NCI-H69 (cell line): ENCODE data around the gene MRPL38.
"Not testable (repeated sequence)": the region's sequence is repeated elsewhere in the genome, so short reads cannot be mapped to it uniquely, and the experiment has no call there.

Experiments used
- DNase-seq: peaks from one replicate; lab custom pipeline; 2025; lab: John Stamatoyannopoulos, UW

MRPL38 gene

GRCh38 chr17:75896415-75897159 is 8.1 kb downstream of the MRPL38 start, which contains the start of gene TRIM65:
Gene TRIM65 (minus strand): TSS chr17:75896951. CDS start chr17:75896937, 14 bp downstream.
- peak; percentile 91 for DNase-seq

DNA sequence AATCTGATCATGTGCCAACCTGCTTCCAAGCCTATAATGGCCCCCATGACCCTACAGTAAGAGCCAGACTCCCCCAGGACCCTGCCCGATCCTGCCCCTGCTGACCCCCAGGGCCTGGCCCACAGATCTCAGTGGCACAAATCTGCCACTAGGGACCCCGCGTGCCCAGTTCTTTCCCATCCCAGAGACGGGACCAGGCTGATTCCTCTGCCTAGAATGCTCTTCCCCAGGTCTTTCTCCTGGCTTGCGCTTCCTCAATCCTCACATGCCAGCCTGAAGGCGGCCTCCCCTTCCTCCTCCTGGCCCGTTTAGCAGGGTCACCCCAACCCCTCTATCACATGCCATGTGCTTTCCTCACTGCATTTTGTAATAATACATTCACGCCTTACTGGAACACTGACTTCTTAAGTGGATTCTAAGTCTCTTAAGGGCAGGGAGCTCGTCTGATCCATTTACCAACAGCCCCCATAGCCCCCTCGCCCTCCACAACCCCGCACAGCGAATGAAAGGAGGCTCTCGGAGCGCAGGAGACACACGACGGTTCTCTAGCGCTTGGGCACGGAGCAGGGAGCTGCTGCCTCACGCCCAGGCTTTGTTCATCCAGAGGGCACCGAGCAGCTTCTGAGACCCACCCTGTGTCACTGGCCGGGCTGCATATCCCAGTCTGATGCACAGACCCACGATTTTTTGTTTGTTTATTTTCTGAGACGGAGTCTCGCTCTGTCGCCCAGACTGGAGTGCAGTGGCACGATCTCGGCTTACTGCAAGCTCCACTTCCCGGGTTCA is 9.1 kb downstream of the MRPL38 start:
- DNase-seq: peak; percentile 52

- no peak for DNase-seq
These were observed 10.5 kb downstream of the MRPL38 start for GRCh38 chr17:75894049-75894733.

DNA sequence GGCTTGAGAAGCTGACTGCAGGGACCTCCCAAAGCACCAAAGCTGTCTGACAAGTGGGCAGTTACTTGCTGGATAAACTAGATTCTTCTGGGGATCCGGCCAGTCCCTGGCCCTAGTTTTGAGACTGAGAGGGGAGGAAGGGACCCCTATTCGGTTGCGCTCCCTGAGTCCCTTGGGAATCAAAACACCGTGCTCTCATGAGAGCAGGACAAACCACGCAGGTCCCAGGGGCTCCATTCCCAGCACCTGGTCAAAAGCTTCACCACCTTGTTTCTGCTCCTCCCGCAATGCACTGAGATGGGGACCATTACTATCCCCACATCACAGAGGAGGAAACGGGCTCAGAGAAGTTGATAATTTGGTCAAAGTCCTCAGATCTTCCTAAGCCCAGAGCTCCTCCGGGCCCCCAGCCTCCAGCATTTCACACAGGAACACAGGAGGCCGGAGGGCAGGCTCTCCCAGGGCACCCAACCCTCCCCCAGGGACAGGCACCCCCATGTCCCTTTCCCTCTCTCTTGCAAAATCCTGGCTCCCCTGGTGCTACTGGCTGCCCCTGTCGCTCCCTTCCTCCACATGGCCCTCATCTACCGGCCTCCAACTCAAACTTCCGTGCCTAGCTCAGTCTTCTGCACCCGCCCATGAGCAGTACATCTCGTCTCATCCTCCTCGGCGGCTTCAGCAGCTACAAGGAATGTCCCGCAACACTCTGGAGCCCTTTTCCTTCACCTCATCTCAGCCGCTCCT is 11.2 kb downstream of the MRPL38 start:
- DNase-seq: no peak

DNA sequence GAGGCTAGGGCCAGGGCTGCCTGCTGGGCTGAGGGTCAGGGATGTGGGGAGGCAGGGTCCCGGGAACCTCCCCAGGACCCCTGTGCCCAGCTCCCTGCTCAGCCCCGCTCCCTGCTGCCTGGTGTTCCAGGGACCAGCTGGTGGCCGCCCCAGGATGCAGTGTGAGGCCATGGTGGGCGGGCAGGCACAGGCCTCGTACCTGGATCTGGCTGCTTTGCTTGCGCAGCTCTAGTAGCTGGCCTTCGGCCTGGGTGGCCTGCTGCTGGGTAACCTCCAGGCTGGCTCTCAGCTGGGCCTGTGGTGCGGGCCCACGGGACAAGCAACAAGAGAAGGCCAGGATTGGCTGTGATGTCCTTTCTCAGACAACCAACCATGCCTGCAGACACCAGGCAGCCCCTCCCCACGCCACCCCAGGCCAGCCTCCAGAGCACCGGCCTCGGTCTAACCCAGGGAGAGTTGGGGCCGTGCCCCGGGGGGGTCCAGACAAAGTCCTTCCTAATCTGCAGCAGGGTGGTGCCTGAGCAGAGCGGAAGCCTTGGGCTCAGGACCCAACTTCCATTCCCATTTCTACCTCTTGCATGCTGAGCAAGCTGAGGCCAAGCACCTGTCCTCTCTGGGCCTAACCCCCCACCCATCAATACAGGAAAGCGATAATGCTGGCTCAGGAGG is 12.0 kb downstream of the MRPL38 start:
- DNase-seq: no peak

GRCh38 chr17:75891605-75892555 is 12.8 kb downstream of the MRPL38 start:
- DNase-seq: no peak

- no peak for DNase-seq
These were observed 13.6 kb downstream of the MRPL38 start for GRCh38 chr17:75891022-75891604.

- DNase-seq: no peak
These were observed 15.2 kb downstream of the MRPL38 start for GRCh38 chr17:75889454-75889853.

GRCh38 chr17:75888484-75888883 is 16.2 kb downstream of the MRPL38 start:
- no peak for DNase-seq

DNA sequence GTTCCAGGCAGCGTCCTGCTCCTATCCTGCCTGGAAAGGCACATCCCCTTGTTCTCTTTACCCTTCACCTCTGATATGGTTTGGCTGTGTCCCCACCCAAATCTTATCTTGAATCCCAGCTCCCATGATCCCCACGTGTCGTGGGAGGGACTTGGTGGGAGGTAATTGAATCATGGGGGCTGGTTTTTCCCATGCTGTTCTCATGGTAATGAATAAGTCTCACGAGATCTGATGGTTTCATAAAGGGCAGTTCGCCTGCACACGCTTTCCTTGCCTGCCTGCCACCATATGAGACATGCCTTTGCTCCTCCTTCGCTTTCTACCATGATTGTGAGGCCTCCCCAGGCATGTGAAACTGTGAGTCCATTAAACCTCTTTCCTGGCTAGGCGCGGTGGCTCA is 18.8 kb downstream of the MRPL38 start:
- DNase-seq: not testable (repeated sequence)

DNA sequence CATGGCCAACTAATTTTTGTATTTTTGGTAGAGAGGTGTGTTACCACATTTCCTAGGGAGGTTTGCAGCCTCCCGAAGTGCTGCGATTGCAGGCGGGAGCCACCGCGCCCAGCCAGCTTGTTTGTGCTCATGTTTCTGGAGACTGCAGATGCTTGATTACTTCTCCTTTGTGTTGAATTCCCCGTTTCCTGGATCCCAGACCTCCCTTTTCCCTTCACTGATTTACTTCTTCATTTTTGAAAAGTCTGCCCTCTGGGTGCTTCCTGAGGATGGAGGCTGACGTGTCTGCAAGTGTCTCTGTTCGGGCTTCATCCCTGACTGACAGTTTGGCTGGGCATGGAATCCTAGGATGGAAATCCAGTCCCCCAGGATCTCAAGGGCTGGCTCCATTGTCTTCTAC is 19.3 kb downstream of the MRPL38 start:
- DNase-seq: no peak

- DNase-seq: no peak
These were observed 22.8 kb downstream of the MRPL38 start for GRCh38 chr17:75881678-75882454.

DNA sequence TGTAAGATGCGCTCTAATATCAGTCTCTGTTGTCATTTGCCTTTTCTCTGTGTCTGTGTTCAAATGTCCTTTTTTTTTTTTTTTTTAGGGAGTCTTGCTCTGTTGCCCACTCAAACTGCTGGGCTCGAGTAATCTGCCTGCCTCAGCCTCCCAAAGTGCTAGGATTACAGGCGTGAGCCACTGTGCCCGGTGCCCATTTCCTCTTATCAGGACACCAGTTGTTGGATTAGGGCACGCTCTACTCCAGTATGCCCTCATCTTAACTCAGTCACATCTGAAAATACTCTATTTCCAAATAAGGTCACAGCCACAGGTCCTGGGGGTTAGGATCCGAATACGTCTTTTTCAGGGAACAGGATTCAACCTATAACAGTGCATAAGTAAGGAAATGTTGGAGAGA is 24.4 kb downstream of the MRPL38 start:
- DNase-seq: no peak

GRCh38 chr17:75878174-75878998 is 26.3 kb downstream of the MRPL38 start, which contains the start of gene TRIM47:
Gene TRIM47 (minus strand): TSS chr17:75878581. CDS start chr17:75878548, 33 bp downstream.
- DNase-seq: peak; percentile 79

- DNase-seq: peak; percentile 88
These were observed 26.9 kb downstream of the MRPL38 start for GRCh38 chr17:75877752-75878173.

DNA sequence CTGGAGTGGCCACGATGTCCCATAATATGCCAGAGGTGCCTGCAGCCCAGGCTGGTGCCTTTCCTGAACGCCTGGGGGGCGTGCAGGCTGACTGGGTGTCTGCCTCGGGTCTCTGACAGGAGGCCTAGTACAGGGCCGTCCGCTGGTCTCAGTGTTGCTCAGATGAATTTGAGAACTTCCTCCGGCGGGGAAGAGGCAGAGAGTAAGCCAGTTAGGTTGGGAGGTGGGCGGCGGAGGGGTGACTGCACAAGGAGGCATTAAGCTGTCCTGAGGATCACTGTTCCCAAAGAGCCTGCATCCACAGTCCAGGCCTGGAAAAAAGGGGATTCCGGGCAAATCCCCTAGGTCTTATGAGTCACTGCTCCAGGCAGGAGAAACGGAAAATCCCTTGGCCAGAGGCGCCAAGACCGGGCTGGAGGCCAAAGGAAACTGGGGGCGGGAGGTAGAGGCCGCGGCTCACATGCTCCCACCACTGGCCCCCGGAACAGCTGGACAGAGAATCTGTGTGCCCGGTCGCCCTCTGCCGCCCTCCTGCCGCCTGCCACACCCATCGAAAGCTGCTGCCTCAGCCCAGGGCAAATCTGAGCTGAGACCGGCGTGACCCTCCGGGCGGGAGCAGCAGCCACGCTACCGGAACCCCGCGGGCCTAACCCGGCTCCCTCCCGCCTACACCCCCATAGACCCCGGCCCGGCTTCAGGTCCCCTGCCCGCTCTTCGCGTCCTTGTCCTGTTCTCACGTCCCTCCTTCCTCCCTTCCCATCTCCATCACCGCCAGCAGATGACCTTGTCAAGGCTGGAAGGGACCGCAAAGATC is 27.5 kb downstream of the MRPL38 start:
- peak; percentile 70 for DNase-seq
